Activated CD4-positive, alpha-beta T cell treated with anti-CD3 and anti-CD28 coated beads for 48 hours (primary cell): ENCODE results near the gene ACAP3.

Experiments used
- DNase-seq: peaks from one replicate; pipeline ENCODE4 v3.0.0-alpha.2; 2020

ACAP3 gene

GRCh38 chr1:1343811-1344421 is 36.2 kb upstream of the ACAP3 start:
- DNase-seq, result no peak

- DNase-seq, result no peak
Measured at GRCh38 chr1:1342584-1343115, 34.9 kb upstream of the ACAP3 start.

GRCh38 chr1:1342061-1342562 is 34.4 kb upstream of the ACAP3 start:
- DNase-seq, result no peak

GRCh38 chr1:1341549-1342021 is 33.9 kb upstream of the ACAP3 start:
- DNase-seq, result no peak

- DNase-seq, result no peak
Measured at GRCh38 chr1:1340791-1341548, 33.2 kb upstream of the ACAP3 start.

GRCh38 chr1:1340185-1340584 is 32.5 kb upstream of the ACAP3 start:
- no peak for DNase-seq

GRCh38 chr1:1338278-1338677 is 30.5 kb upstream of the ACAP3 start:
- DNase-seq, result no peak

- peak; percentile 66 for DNase-seq
Measured at GRCh38 chr1:1337793-1338147, 30.0 kb upstream of the ACAP3 start.

- DNase-seq, result no peak
Measured at GRCh38 chr1:1336931-1337792, 29.4 kb upstream of the ACAP3 start.

- DNase-seq, result no peak
Measured at GRCh38 chr1:1336446-1336845, 28.7 kb upstream of the ACAP3 start.

- no peak for DNase-seq
Measured at GRCh38 chr1:1335792-1336248, 28.1 kb upstream of the ACAP3 start.

- no peak for DNase-seq
Measured at GRCh38 chr1:1335283-1335682, 27.6 kb upstream of the ACAP3 start.

- no peak for DNase-seq
Measured at GRCh38 chr1:1334835-1335234, 27.1 kb upstream of the ACAP3 start.

GRCh38 chr1:1333551-1334241 is 26.0 kb upstream of the ACAP3 start:
- no peak for DNase-seq

- no peak for DNase-seq
Measured at GRCh38 chr1:1332774-1333480, 25.2 kb upstream of the ACAP3 start.

- no peak for DNase-seq
Measured at GRCh38 chr1:1332031-1332755, 24.5 kb upstream of the ACAP3 start.

- DNase-seq, result no peak
Measured at GRCh38 chr1:1331068-1331965, 23.6 kb upstream of the ACAP3 start, which contains the start of gene TAS1R3. TSS of gene TAS1R3 (plus strand) at chr1:1331280. CDS start at chr1:1331346, 66 bp downstream.

- DNase-seq, result no peak
Measured at GRCh38 chr1:1330366-1331067, 22.8 kb upstream of the ACAP3 start.
